Measurements from ENCODE around the gene COPS8. TPM values are rescaled to one million over a fixed set of nuclear protein-coding genes. Genes with fewer than 3 reads are reported as not detected.

Gene COPS8
- total and polyA plus RNA-seq, 2 of the 8 experiments (the other 6 are each of a cell fraction or from before 2014, with no cell fraction given): 59.3 to 67.5 TPM

DNA sequence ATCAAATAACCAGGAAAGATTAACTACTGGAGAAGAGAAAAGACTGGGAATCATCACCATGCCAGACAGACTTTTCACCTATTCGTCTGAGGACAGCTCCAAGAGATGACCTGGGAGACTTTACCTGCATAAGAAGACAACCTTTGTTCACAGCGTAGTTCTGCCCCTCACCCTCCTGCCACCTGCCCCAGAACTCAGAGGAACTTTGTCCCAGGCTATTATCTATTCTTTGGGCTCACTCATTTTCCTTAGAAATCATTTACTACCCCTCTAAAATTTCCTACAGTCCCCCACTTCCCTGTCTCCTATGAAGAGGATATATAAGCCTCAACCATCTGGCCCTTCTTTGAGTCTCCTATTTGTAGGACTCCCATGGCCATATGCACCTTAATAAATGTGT lies 19.3 kb upstream of the COPS8 start:
- no peak overlapping the region for H3K56ac ChIP-seq (replicated peaks; ENCODE audit: insufficient read length, low read depth, low read length)
- no peaks in the 10 kb centered on the region for H3K79me2 ChIP-seq (ENCODE audit: control insufficient read depth in 1 of 2, insufficient read depth in 2 of 2, low read length in 2 of 2)
- POLR2A ChIA-PET (ENCODE audit: partially characterized antibody): no interaction called here
- CTCF ChIA-PET (ENCODE audit: partially characterized antibody): interaction anchor here (2.2 kb wide), 1 partner anchor 757 kb away, joined by 7 read pairs; no protein-coding TSS in a partner anchor
- H2BK120ac ChIP-seq (replicated peaks; ENCODE audit: low read depth, low read length): no peak overlapping the region
- no peaks in the 10 kb centered on the region for H4K20me1 ChIP-seq (replicated peaks in 1 of 2; ENCODE audit: control insufficient read depth in 1 of 2, insufficient read depth in 2 of 2, low read length in 2 of 2)
- H3K23ac ChIP-seq (ENCODE audit: insufficient read length): no peak overlapping the region
- no peaks in the 10 kb centered on the region for H3K27me3 ChIP-seq (replicated peaks in 1 of 4; ENCODE audit: control insufficient read depth in 3 of 4, extremely low read depth in 1 of 4, insufficient read depth in 3 of 4, low read length in 3 of 4)
- H3K4me3 ChIP-seq (ENCODE audit: extremely low read depth in 1 of 4, insufficient read depth in 2 of 4, low read depth in 3 of 4, low read length in 4 of 4): no peak overlapping the region
- WGBS, 2 experiments (ENCODE audit: extremely low coverage in 1 of 2, insufficient coverage in 1 of 2, insufficient read length in 1 of 2, insufficient replicate concordance in 2 of 2, low coverage in 1 of 2, low lambda C conversion rate in 2 of 2, missing lambda C conversion rate in 1 of 2): 89% methylated on average over 2 of the region's 2 CpGs; no CpG with 5 or more reads in 1 of the 2 experiments
- H3K9me3 ChIP-seq (ENCODE audit: insufficient read depth in 2 of 2, low read depth in 1 of 2, low read length in 1 of 2): no peaks in the 10 kb centered on the region
- H4K91ac ChIP-seq (replicated peaks; ENCODE audit: insufficient read length, low read length): no peak overlapping the region
- H3K23me2 ChIP-seq (ENCODE audit: low read depth, low read length): no peaks in the 10 kb centered on the region
- no peak overlapping the region for H4K8ac ChIP-seq (ENCODE audit: extremely low read depth, insufficient read depth, low read length)
- no peak overlapping the region for H3K4ac ChIP-seq (replicated peaks; ENCODE audit: insufficient read length, low read depth, low read length)
- H3K4me2 ChIP-seq (ENCODE audit: insufficient read depth in 1 of 2, low read depth in 2 of 2, low read length in 2 of 2): no peak overlapping the region
- no peaks in the 10 kb centered on the region for H3K4me1 ChIP-seq (replicated peaks in 1 of 4; ENCODE audit: control insufficient read depth in 3 of 4, insufficient read depth in 4 of 4, low read length in 3 of 4)
- DNase-seq (ENCODE audit: low read depth in 1 of 2, low spot score in 2 of 2) (no peak), FAIRE-seq (no peak)
- H2AK5ac ChIP-seq (ENCODE audit: low read depth, low read length): no peak overlapping the region
- no peak overlapping the region for H3K9ac ChIP-seq (replicated peaks in 1 of 4; ENCODE audit: extremely low read depth in 1 of 4, low read depth in 3 of 4, low read length in 3 of 4)
- no peak overlapping the region for H2BK12ac ChIP-seq (ENCODE audit: low read depth, low read length)
- no peak overlapping the region for H2BK15ac ChIP-seq (ENCODE audit: low read length)
- H3K79me1 ChIP-seq (ENCODE audit: low read depth, low read length): no peaks in the 10 kb centered on the region
- H2AFZ ChIP-seq (ENCODE audit: low read length): no peak overlapping the region
- H2BK5ac ChIP-seq (ENCODE audit: low read depth, low read length): no peak overlapping the region
- H2BK20ac ChIP-seq (ENCODE audit: low read length): no peak overlapping the region
- no peaks in the 10 kb centered on the region for H3K36me3 ChIP-seq (ENCODE audit: control insufficient read depth in 2 of 4, insufficient read depth in 4 of 4, low read length in 3 of 4)
- H3K27ac ChIP-seq (ENCODE audit: low read depth, low read length): no peak overlapping the region
- no peak overlapping the region for H3K18ac ChIP-seq (ENCODE audit: extremely low read depth, low read length)
- H4K5ac ChIP-seq (ENCODE audit: insufficient read length, low read depth, low read length): no peak overlapping the region
- no peak overlapping the region for H3K14ac ChIP-seq (ENCODE audit: insufficient read length)
- TF ChIP-seq, protein P1, sequence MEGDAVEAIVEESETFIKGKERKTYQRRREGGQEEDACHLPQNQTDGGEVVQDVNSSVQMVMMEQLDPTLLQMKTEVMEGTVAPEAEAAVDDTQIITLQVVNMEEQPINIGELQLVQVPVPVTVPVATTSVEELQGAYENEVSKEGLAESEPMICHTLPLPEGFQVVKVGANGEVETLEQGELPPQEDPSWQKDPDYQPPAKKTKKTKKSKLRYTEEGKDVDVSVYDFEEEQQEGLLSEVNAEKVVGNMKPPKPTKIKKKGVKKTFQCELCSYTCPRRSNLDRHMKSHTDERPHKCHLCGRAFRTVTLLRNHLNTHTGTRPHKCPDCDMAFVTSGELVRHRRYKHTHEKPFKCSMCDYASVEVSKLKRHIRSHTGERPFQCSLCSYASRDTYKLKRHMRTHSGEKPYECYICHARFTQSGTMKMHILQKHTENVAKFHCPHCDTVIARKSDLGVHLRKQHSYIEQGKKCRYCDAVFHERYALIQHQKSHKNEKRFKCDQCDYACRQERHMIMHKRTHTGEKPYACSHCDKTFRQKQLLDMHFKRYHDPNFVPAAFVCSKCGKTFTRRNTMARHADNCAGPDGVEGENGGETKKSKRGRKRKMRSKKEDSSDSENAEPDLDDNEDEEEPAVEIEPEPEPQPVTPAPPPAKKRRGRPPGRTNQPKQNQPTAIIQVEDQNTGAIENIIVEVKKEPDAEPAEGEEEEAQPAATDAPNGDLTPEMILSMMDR (IDR thresholded peaks at IDR 0.05; ENCODE audit: control extremely low read depth in 1 of 3, insufficient read depth in 1 of 3, low read depth in 1 of 3, low read length in 3 of 3): no peak
- TF ChIP-seq TAF7 (optimal IDR thresholded peaks at IDR 0.05; ENCODE audit: borderline replicate concordance, low read depth, low read length): no peak
- TF ChIP-seq HDAC2 (IDR thresholded peaks at IDR 0.05; ENCODE audit: borderline replicate concordance in 1 of 2, low read depth in 2 of 2, low read length in 2 of 2): no peak
- TF ChIP-seq, protein P2, sequence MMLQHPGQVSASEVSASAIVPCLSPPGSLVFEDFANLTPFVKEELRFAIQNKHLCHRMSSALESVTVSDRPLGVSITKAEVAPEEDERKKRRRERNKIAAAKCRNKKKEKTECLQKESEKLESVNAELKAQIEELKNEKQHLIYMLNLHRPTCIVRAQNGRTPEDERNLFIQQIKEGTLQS (IDR thresholded peaks at IDR 0.05; ENCODE audit: insufficient read depth, low read depth, low read length): no peak
- no peak for TF ChIP-seq SIRT6 (IDR thresholded peaks at IDR 0.05; ENCODE audit: low read length)
- no peak for TF ChIP-seq TAF1 (IDR thresholded peaks at IDR 0.05; ENCODE audit: low read depth, low read length)
- TF ChIP-seq SIN3A (conservative IDR thresholded peaks at IDR 0.05 in 1 of 2, IDR thresholded peaks at IDR 0.05 in 1 of 2; ENCODE audit: low read depth in 1 of 2, low read length in 2 of 2): no peak
- TF ChIP-seq RBBP5 (IDR thresholded peaks at IDR 0.05; ENCODE audit: borderline replicate concordance, low read depth, low read length): no peak
- TF ChIP-seq CTBP2 (IDR thresholded peaks at IDR 0.05; ENCODE audit: borderline replicate concordance, insufficient read depth, insufficient read length, low read length): no peak
- TF ChIP-seq RXRA (IDR thresholded peaks at IDR 0.05; ENCODE audit: insufficient read depth, low read depth, low read length): no peak

Measured in H1 (cell line).